RWPE1 (cell line): ENCODE data around the gene LIME1.
A peak's percentile ranks its signal among the peaks of the same experiment; 100 is the strongest.
"Not testable (repeated sequence)": the region's sequence is repeated elsewhere in the genome, so short reads cannot be mapped to it uniquely, and the experiment has no call there.

ENCODE experiments used
- CTCF ChIA-PET: fragments of 350-600 bp; sonication (Branson Sonifier 250); formaldehyde crosslinking; extraction: SDS; loops from one replicate; lab custom pipeline; 2021; lab: Yijun Ruan, JAX
- POLR2A ChIA-PET: fragments of 400-600 bp; formaldehyde crosslinking; extraction: SDS; loops from one replicate; lab custom pipeline; 2020; ENCODE audit warnings: antibody characterized with exemption; ENCODE audit not compliant: low non-redundant PET; lab: Yijun Ruan, JAX
- DNase-seq: peaks from one replicate; pipeline ENCODE4 v3.0.0; 2012; ENCODE audit warnings: low spot score
- H3K27ac ChIP-seq: fragments of 450-650 bp; 2 replicates; pipeline ENCODE4 v1.5.1; 2017
- CTCF ChIP-seq: fragments of 450-650 bp; conservative IDR thresholded peaks from 2 replicates; pipeline ENCODE4 v1.5.1; 2017; ENCODE audit warnings: low read depth, mild to moderate bottlenecking

LIME1 gene

GRCh38 chr20:63774306-63774705 lies 37.8 kb downstream of the LIME1 start:
- H3K27ac ChIP-seq = no peak overlapping the region
- ChIA-PET CTCF (interaction anchor here (0.5 to 2.7 kb wide), 9 partner anchors 12 to 239 kb away, joined by 3 to 16 read pairs (median 4); no protein-coding TSS in a partner anchor), POLR2A (no interaction called here)
- TF ChIP-seq CTCF = no peak
- DNase-seq = no peak

- CTCF ChIA-PET = interaction anchor here (0.6 to 1.7 kb wide), 11 partner anchors 11 to 250 kb away, joined by 3 to 12 read pairs (median 3); no protein-coding TSS in a partner anchor
Observed at GRCh38 chr20:63775096-63775978, 38.9 kb downstream of the LIME1 start.

GRCh38 chr20:63776875-63777274 lies 40.4 kb downstream of the LIME1 start:
- H3K27ac ChIP-seq, DNase-seq, POLR2A ChIA-PET: not testable (repeated sequence)
- CTCF ChIA-PET = interaction anchor here (0.6 to 1.7 kb wide), 3 partner anchors 9 to 335 kb away, joined by 3 to 12 read pairs (median 4); no protein-coding TSS in a partner anchor

More at GRCh38 chr20:63775096-63775978, 38.9 kb downstream of the LIME1 start:
- POLR2A ChIA-PET = no interaction called here
- H3K27ac ChIP-seq = no peak overlapping the region
- TF ChIP-seq CTCF = peak; percentile 81
- DNase-seq = no peak

GRCh38 chr20:63777614-63778013 lies 41.1 kb downstream of the LIME1 start:
- no peak overlapping the region for H3K27ac ChIP-seq
- ChIA-PET POLR2A (interaction anchor here (0.6 to 0.9 kb wide), 2 partner anchors 43 to 88 kb away, joined by 3 to 7 read pairs; partner anchors contain the start of gene TPD52L2), CTCF (interaction anchor here (0.7 to 1.1 kb wide), 2 partner anchors 8 to 40 kb away, joined by 3 to 4 read pairs; no protein-coding TSS in a partner anchor)
- no peak for TF ChIP-seq CTCF
- no peak for DNase-seq

- no peak overlapping the region for H3K27ac ChIP-seq
- ChIA-PET POLR2A (interaction anchor here (0.6 to 0.9 kb wide), 2 partner anchors 43 to 87 kb away, joined by 3 to 7 read pairs; partner anchors contain the start of gene TPD52L2), CTCF (interaction anchor here (0.7 to 1.1 kb wide), 5 partner anchors 8 to 100 kb away, joined by 3 to 4 read pairs (median 3); no protein-coding TSS in a partner anchor)
- no peak for TF ChIP-seq CTCF
- peak; percentile 59 for DNase-seq
Observed at GRCh38 chr20:63778034-63778752, 41.7 kb downstream of the LIME1 start.

- ChIA-PET CTCF (interaction anchor here (0.7 to 0.9 kb wide), 2 partner anchors 85 to 234 kb away, joined by 3 read pairs; no protein-coding TSS in a partner anchor), POLR2A (no interaction called here)
- no peak for TF ChIP-seq CTCF
- no peak overlapping the region for H3K27ac ChIP-seq
- DNase-seq = no peak
Observed at GRCh38 chr20:63778857-63779256, 42.4 kb downstream of the LIME1 start.
